WTC11 (cell line): ENCODE data around the gene TTC8.

Experiments
- ATF3 ChIP-seq: sonication (generic); formaldehyde crosslinking; conservative IDR thresholded peaks from 2 replicates; pipeline ENCODE4 v1.8.1; 2022; ENCODE audit warnings: mild to moderate bottlenecking, missing genetic modification reagents
- ATF6 ChIP-seq: sonication (generic); formaldehyde crosslinking; IDR thresholded peaks from 2 replicates; pipeline ENCODE4 v1.8.1; 2023; ENCODE audit warnings: mild to moderate bottlenecking, missing genetic modification reagents
- CREM ChIP-seq: sonication (generic); formaldehyde crosslinking; IDR thresholded peaks from 2 replicates; pipeline ENCODE4 v1.8.1; 2022; ENCODE audit warnings: mild to moderate bottlenecking, missing genetic modification reagents, moderate library complexity
- CTCF ChIP-seq: fragments of 200-600 bp; IDR thresholded peaks from 2 replicates; pipeline ENCODE4 v1.8.0; 2022; ENCODE audit warnings: antibody characterized with exemption
- E2F4 ChIP-seq: sonication (generic); formaldehyde crosslinking; IDR thresholded peaks from 2 replicates; pipeline ENCODE4 v1.8.1; 2022; ENCODE audit warnings: low read depth, mild to moderate bottlenecking, moderate library complexity, missing genetic modification reagents, borderline replicate concordance
- FOXK1 ChIP-seq: sonication (generic); formaldehyde crosslinking; IDR thresholded peaks from 2 replicates; pipeline ENCODE4 v1.8.0; 2022; ENCODE audit warnings: mild to moderate bottlenecking, moderate library complexity, missing genetic modification reagents
- FOXP4 ChIP-seq: sonication (generic); formaldehyde crosslinking; IDR thresholded peaks from 2 replicates; pipeline ENCODE4 v1.8.0; 2022; ENCODE audit warnings: mild to moderate bottlenecking, missing genetic modification reagents
- JUN ChIP-seq: sonication (generic); formaldehyde crosslinking; IDR thresholded peaks from 2 replicates; pipeline ENCODE4 v1.8.0; 2023; ENCODE audit warnings: mild to moderate bottlenecking, missing genetic modification reagents
- MAX ChIP-seq: sonication (generic); formaldehyde crosslinking; IDR thresholded peaks from 2 replicates; pipeline ENCODE4 v1.8.0; 2022; ENCODE audit warnings: mild to moderate bottlenecking, missing genetic modification reagents
- NFATC4 ChIP-seq: fragments of 250-450 bp; sonication (Bioruptor Pico); IDR thresholded peaks from 2 replicates; pipeline ENCODE4 v1.9.0; 2021; ENCODE audit warnings: mild to moderate bottlenecking
- RELA ChIP-seq: sonication (generic); formaldehyde crosslinking; IDR thresholded peaks from 2 replicates; pipeline ENCODE4 v1.8.1; 2022; ENCODE audit warnings: missing genetic modification reagents, mild to moderate bottlenecking, borderline replicate concordance
- ZNF121 ChIP-seq: sonication (generic); formaldehyde crosslinking; IDR thresholded peaks from 2 replicates; pipeline ENCODE4 v1.8.0; 2023; ENCODE audit warnings: missing genetic modification reagents
- ZNF232 ChIP-seq: sonication (generic); formaldehyde crosslinking; IDR thresholded peaks from 2 replicates; pipeline ENCODE4 v1.8.0; 2022; ENCODE audit warnings: mild to moderate bottlenecking, missing genetic modification reagents
- ZNF281 ChIP-seq: sonication (generic); formaldehyde crosslinking; IDR thresholded peaks from 2 replicates; pipeline ENCODE4 v1.8.0; 2023; ENCODE audit warnings: mild to moderate bottlenecking, missing genetic modification reagents

- TF ChIP-seq ZNF232 (CRISPR knock-in tag) (no peak), ATF3 (no peak), CTCF (no peak), ZNF281 (CRISPR knock-in tag) (no peak), MAX (CRISPR knock-in tag) (no peak), E2F4 (CRISPR knock-in tag) (no peak), CREM (CRISPR knock-in tag) (no peak), FOXP4 (CRISPR knock-in tag) (no peak), FOXK1 (no peak), NFATC4 (no peak), ZNF121 (CRISPR knock-in tag) (no peak), JUN (CRISPR knock-in tag) (no peak), RELA (CRISPR knock-in tag) (no peak), ATF6 (CRISPR knock-in tag) (no peak)
Measured at GRCh38 chr14:88871429-88871828, 47.0 kb downstream of the TTC8 start.
